Muscle of back (tissue), 11 donors: ENCODE measurements around the gene TDRD15. TPM values are rescaled to one million over a fixed set of nuclear protein-coding genes. Genes with fewer than 3 reads are reported as not detected.
"Not testable (repeated sequence)": the region's sequence is repeated elsewhere in the genome, so short reads cannot be mapped to it uniquely, and the experiment has no call there.

Experiments
- DNase-seq, 3 donors: peaks; one replicate each; pipeline versions ENCODE4 v3.0.0 to v3.0.0-alpha.2; 2013
- polyA plus RNA-seq, 10 donors: library from polyadenylated mRNA; unstranded; fragments of 120-200 nt; gene quantifications; one replicate each; pipeline ENCODE4 v1.2.1, GENCODE V29; 2013; ENCODE audit not compliant: insufficient read length in 10 of 10

TDRD15 gene
- polyA plus RNA-seq, 10 donors, result 0.66 TPM; not detected in 9

- DNase-seq, result no peak
These were observed 22.9 kb downstream of the TDRD15 start for GRCh38 chr2:21146638-21147037.

- DNase-seq, result no peak
These were observed 24.9 kb downstream of the TDRD15 start for GRCh38 chr2:21148718-21149117.

GRCh38 chr2:21151234-21151633 lies 27.5 kb downstream of the TDRD15 start:
- DNase-seq, result not testable (repeated sequence)

GRCh38 chr2:21155365-21156136 lies 31.8 kb downstream of the TDRD15 start:
- DNase-seq, result no peak

GRCh38 chr2:21161122-21161521 lies 37.4 kb downstream of the TDRD15 start:
- no peak for DNase-seq

- DNase-seq, result no peak
These were observed 38.3 kb downstream of the TDRD15 start for GRCh38 chr2:21161832-21162614.

- DNase-seq, result no peak
These were observed 38.8 kb downstream of the TDRD15 start for GRCh38 chr2:21162615-21162878.

GRCh38 chr2:21163213-21163612 lies 39.4 kb downstream of the TDRD15 start:
- no peak for DNase-seq

GRCh38 chr2:21165350-21165749 lies 41.6 kb downstream of the TDRD15 start:
- DNase-seq, result peak in 1 of 3 donors; percentile 9

- peak; percentile 9 to 59 (median 27) for DNase-seq
These were observed 52.3 kb downstream of the TDRD15 start for GRCh38 chr2:21175895-21176646.

- DNase-seq, result no peak
These were observed 58.2 kb downstream of the TDRD15 start for GRCh38 chr2:21181957-21182356.

GRCh38 chr2:21183306-21183705 lies 59.5 kb downstream of the TDRD15 start:
- DNase-seq, result no peak

- no peak for DNase-seq
These were observed 60.0 kb downstream of the TDRD15 start for GRCh38 chr2:21183726-21184125.

GRCh38 chr2:21191535-21191934 lies 67.8 kb downstream of the TDRD15 start:
- DNase-seq, result no peak

Other genes starting within 250 kb of the TDRD15 start
- 1 to 10 TPM in 1 of 10 donors, under 1 TPM in 9; 0.01 to 1.4 (median 0.06) TPM for gene APOB, start 79.9 kb upstream of the TDRD15 start, polyA plus RNA-seq